Measurements from ENCODE around the gene NCOA1. TPM values are rescaled to one million over a fixed set of nuclear protein-coding genes. Genes with fewer than 3 reads are reported as not detected.

The NCOA1 gene
- total and polyA plus RNA-seq, 2 donors (not counting 3 experiments of a cell fraction or from before 2014, with no cell fraction given): 11.4 to 14.1 TPM

DNA sequence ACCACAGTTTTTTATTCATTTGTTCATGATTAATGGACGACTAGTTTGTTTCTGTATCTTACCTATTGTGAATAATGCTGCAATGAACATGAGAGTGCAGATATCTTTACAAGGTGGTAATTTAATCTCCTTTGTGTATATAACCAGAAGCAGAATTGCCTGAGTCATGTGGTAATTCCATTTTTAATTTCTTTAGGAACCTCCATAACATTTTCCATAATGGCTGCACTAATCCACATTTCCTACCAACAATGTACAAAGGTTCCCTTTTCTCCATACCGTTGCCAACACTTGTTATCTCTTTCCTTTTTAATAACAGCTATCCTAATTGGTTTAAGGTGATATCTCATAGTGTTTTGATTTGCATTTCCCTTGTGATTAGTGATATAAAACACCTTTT is 36.5 kb downstream of the NCOA1 start:
- TF ChIP-seq EZH2 (IDR thresholded peaks at IDR 0.05; ENCODE audit: borderline replicate concordance, low read depth, low read length, severe bottlenecking) (no peak), GATA2 (IDR thresholded peaks at IDR 0.05; ENCODE audit: insufficient read depth, insufficient read length, low read depth, low read length) (no peak), MYC (IDR thresholded peaks at IDR 0.05; ENCODE audit: low read depth, low read length) (no peak), POLR2A (IDR thresholded peaks at IDR 0.05; ENCODE audit: low read depth, low read length) (no peak), POLR2AphosphoS5 (IDR thresholded peaks at IDR 0.05; ENCODE audit: insufficient read depth, low read depth, low read length) (no peak), FOS (IDR thresholded peaks at IDR 0.05; ENCODE audit: borderline replicate concordance, insufficient read depth, low read length) (no peak), JUN (IDR thresholded peaks at IDR 0.05; ENCODE audit: borderline replicate concordance, insufficient read depth, insufficient read length, low read depth) (no peak)
- TF ChIP-seq, protein P1, sequence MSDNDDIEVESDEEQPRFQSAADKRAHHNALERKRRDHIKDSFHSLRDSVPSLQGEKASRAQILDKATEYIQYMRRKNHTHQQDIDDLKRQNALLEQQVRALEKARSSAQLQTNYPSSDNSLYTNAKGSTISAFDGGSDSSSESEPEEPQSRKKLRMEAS (IDR thresholded peaks at IDR 0.05; ENCODE audit: insufficient read depth, insufficient read length): no peak
- TF ChIP-seq, protein P2, sequence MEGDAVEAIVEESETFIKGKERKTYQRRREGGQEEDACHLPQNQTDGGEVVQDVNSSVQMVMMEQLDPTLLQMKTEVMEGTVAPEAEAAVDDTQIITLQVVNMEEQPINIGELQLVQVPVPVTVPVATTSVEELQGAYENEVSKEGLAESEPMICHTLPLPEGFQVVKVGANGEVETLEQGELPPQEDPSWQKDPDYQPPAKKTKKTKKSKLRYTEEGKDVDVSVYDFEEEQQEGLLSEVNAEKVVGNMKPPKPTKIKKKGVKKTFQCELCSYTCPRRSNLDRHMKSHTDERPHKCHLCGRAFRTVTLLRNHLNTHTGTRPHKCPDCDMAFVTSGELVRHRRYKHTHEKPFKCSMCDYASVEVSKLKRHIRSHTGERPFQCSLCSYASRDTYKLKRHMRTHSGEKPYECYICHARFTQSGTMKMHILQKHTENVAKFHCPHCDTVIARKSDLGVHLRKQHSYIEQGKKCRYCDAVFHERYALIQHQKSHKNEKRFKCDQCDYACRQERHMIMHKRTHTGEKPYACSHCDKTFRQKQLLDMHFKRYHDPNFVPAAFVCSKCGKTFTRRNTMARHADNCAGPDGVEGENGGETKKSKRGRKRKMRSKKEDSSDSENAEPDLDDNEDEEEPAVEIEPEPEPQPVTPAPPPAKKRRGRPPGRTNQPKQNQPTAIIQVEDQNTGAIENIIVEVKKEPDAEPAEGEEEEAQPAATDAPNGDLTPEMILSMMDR (IDR thresholded peaks at IDR 0.05; ENCODE audit: extremely low read depth in 1 of 2, insufficient read depth in 1 of 2, low read depth in 1 of 2, low read length in 2 of 2): no peak
- DNase-seq (ENCODE audit: low read depth, low spot score): no peak
- Histone ChIP-seq H3K27ac (ENCODE audit: insufficient read depth, low read depth, low read length) (no peak overlapping the region), H3K9me3 (replicated peaks; ENCODE audit: control insufficient read depth, insufficient read depth, low read length) (no peaks in the 10 kb centered on the region), H3K4me2 (ENCODE audit: insufficient read depth, low read length) (no peak overlapping the region), H3K79me2 (ENCODE audit: control insufficient read depth, insufficient read depth, low read length) (no peaks in the 10 kb centered on the region), H3K4me3 (replicated peaks in 1 of 3; ENCODE audit: insufficient read depth in 1 of 3, low read depth in 1 of 3, low read length in 3 of 3) (no peak overlapping the region), H3K4me1 (ENCODE audit: control insufficient read depth, extremely low read depth, insufficient read depth, low read length) (no peaks in the 10 kb centered on the region), H3K36me3 (ENCODE audit: control insufficient read depth in 2 of 2, extremely low read depth in 1 of 2, insufficient read depth in 2 of 2, low read length in 2 of 2) (no peaks in the 10 kb centered on the region), H4K20me1 (replicated peaks; ENCODE audit: control insufficient read depth, extremely low read depth, insufficient read depth, low read length) (no peaks in the 10 kb centered on the region), H3K9me1 (replicated peaks; ENCODE audit: control insufficient read depth, extremely low read depth, insufficient read depth, low read length) (no peaks in the 10 kb centered on the region), H2AFZ (ENCODE audit: low read depth, low read length) (no peak overlapping the region), H3K27me3 (ENCODE audit: control insufficient read depth in 2 of 2, insufficient read depth in 2 of 2, low read length in 2 of 2) (no peaks in the 10 kb centered on the region), H3K9ac (replicated peaks; ENCODE audit: extremely low read depth, insufficient read depth, low read length) (no peak overlapping the region)
- FAIRE-seq: no peak
- dilution Hi-C loops (cut with MboI; ENCODE audit: extremely low pct_ligation_motif_present, low sequenced_read_pairs) (no loop called here), intact Hi-C loops (cut with micrococcal nuclease) (no loop called here)
- BruUV-seq (replicated peaks): no TSS peak
- ChIA-PET CTCF (interaction anchor here (1.3 kb wide), 1 partner anchor 15 kb away, joined by 3 read pairs; no protein-coding TSS in a partner anchor), POLR2A (no interaction called here)

Measured in endothelial cell of umbilical vein (primary cell).